GM19438 (cell line): ENCODE measurements around the gene JAK1.
"Not testable (repeated sequence)": the region's sequence is repeated elsewhere in the genome, so short reads cannot be mapped to it uniquely, and the experiment has no call there.

Experiments
- ATAC-seq: cut with Tn5 transposase; IDR thresholded peaks from one replicate; pipeline ENCODE4 v1.9.1; 2021; ENCODE audit warnings: low read depth; ENCODE audit not compliant: unreplicated experiment

The JAK1 gene

GRCh38 chr1:64953241-64953640, 13.1 kb downstream of the JAK1 start:
- no peak for ATAC-seq

GRCh38 chr1:64950284-64950809, 16.0 kb downstream of the JAK1 start:
- ATAC-seq, result no peak

DNA sequence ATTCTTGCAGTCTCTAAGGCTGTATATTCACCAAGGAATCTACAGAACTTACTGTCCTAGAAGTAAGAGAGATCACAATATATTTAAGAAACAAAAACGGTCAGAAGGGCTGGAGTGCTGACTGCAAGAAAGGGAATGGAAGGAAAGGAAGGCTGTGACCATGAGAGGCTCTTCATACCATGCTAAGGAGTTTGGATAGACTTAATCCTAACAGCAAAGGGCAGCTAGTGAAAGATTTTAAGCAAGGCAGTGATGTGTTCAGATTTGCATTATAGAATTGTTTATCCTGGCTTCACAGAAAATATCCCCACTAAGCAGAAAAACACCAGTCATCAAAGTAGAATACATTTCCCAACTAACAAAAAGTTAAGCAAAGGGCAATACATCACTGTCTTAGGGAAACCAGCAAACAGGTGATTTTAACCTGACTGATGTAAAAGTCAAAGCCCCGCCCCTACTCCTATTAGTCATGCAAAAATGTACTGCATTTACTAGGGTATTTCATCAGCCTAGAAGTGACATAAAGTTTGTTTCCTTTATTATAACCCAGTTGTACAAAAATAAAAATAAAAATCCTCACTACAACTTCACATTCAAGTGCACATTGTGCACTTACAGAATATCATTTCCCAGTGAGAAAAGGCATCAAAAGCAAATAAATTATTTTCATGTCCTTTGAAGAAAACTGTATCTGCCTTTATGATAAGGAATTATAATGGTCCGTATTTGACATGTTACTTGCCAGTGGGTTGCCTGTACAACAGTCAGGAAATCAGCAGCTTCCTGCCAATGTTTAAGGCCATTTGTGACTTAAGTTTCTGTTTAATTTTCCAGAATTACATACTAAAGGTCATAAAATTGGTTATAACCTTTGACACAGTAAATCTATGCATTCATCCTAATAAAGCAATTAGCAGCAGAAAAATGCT, 17.2 kb downstream of the JAK1 start:
- no peak for ATAC-seq

DNA sequence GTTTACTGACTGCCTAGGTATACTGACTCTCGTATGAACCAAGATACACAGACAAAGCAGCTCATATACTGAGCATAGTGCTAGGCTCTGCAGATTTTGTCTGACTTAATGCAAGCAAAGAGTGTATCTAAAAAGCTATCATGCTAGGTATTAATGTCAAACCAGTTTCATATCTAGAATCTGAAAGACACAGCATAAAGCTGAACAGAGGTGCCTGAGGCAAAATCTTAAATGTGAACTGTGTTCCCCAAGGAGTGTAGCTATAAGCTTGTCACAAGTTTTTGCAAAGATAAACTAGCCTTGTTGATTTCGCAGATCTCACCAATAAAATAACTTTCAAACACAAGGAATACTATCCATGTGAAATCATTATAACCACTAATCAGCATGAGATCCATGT, 18.1 kb downstream of the JAK1 start:
- no peak for ATAC-seq

DNA sequence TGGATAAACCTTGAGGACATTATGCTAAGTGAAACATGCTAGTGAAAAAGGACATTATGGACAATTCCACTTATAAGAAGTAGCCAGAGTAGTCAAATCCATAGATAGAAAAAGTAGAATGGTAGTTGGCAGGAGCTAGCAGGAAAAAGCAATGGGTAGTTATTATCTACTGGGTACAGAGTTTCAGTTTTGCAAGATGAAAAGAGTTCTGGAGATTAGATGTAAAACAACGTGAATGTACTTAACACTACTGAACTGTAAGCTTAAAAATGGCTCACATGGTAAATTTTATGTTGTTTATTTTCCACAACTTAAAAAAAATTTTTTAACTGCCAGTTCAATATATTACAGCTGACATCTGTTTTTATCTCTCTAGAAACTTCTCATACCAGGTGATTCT, 19.4 kb downstream of the JAK1 start:
- ATAC-seq, result no peak

- ATAC-seq, result no peak
Measured at GRCh38 chr1:64944913-64945312, 21.4 kb downstream of the JAK1 start.

GRCh38 chr1:64942675-64943074, 23.7 kb downstream of the JAK1 start:
- ATAC-seq, result no peak

DNA sequence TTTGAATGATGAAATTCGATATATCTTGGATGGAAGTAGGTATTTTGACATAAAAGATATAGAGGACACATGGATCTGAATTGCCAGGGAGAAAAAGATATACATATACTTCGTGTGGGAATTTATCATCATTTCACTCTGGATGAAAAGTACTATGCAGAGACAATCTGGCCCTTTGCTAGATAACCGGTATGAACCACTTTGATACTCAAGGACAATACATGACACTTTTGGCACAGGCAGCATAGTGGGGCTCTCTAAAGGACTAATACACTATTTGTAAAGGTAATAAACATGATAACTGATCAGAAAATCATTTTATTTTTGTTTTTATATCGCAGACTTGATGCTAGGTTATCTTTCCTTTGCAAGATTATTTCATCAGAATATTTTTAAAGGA, 24.2 kb downstream of the JAK1 start:
- no peak for ATAC-seq

- ATAC-seq, result no peak
Measured at GRCh38 chr1:64941461-64942117, 24.8 kb downstream of the JAK1 start.

GRCh38 chr1:64940025-64940424, 26.3 kb downstream of the JAK1 start:
- ATAC-seq, result no peak

DNA sequence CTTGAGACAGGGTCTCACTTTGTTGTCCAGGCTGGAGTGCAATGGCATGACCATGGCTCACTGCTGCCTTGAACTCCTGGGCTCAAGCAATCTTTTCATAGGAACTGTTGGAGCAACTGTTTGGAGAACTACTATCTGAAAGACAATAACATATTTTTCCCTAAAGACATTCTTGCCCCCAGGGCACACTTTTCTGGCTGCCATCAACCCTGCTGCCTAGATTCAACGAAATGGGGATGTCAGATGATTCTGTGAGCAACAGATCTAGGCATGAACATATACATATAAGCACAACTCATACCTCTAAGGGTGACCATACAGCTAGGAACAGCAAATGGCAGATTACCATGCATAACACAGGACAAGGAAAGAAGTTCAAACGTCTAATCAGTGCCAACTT, 27.4 kb downstream of the JAK1 start:
- no peak for ATAC-seq

- ATAC-seq, result no peak
Measured at GRCh38 chr1:64936956-64937355, 29.4 kb downstream of the JAK1 start.

DNA sequence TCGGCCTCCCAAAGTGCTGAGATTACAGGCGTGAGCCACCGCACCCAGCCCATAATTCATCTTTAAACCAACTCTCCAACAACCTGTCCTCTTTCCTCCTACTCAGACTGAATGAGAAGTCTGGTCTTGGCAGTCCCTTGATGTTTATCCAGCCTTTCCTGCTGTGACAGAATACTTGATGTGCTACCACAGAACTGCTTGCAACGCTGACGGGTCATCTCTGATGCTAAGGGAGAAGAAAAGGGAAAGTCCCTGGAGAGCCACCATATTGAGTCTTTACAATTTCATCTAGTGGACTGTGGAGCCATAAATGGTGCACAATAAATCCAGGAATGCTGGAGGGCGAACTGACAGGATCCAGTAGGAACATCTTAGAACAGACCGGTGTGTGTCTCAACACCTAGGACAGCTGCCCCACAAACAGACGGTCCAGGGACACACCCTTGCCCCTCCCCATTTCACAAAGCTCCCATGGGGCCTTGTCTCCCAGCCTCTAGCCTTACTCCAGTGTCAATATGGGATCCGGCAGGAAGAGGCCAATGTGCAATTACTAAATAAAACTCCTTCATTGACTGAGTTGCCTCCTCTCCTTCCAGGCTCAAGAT, 30.7 kb downstream of the JAK1 start:
- ATAC-seq, result no peak

DNA sequence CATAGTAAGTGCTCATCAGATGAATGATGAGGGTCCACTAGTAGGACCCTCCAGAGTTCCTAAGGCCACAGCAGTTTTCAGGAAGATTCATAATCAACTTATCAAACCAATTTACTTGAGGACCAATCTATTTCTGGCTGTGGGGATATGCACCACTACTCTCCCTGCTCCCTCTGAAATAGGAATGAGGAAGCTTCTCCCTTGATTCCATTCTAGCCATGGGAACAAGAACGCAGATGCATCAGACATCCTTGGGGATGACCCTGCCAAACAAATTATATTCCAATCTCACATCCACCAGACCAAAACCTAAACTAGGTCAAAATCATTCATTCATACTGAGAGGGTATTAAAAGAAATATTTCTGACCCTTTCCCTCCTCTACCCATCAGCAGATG, 31.5 kb downstream of the JAK1 start:
- ATAC-seq, result no peak

GRCh38 chr1:64934115-64934877, 32.1 kb downstream of the JAK1 start:
- no peak for ATAC-seq

- ATAC-seq, result no peak
Measured at GRCh38 chr1:64933296-64934070, 32.9 kb downstream of the JAK1 start.

- ATAC-seq, result no peak
Measured at GRCh38 chr1:64932962-64933295, 33.4 kb downstream of the JAK1 start.

DNA sequence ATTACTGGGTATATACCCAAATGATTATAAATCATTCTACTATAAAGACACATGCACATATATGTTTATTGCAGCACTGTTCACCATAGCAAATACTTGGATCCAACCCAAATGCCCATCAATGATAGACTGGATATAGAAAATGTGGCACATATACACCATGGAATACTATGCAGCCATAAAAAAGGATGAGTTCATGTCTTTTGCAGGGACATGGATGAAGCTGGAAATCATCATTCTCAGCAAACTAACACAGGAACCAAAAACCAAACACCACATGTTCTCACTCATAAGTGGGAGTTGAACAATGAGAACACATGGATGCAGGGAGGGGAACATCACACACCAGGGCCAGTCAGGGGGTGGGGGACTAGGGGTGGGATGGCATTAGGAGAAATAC, 35.7 kb downstream of the JAK1 start:
- not testable (repeated sequence) for ATAC-seq

- ATAC-seq, result no peak
Measured at GRCh38 chr1:64929221-64929620, 37.1 kb downstream of the JAK1 start.

DNA sequence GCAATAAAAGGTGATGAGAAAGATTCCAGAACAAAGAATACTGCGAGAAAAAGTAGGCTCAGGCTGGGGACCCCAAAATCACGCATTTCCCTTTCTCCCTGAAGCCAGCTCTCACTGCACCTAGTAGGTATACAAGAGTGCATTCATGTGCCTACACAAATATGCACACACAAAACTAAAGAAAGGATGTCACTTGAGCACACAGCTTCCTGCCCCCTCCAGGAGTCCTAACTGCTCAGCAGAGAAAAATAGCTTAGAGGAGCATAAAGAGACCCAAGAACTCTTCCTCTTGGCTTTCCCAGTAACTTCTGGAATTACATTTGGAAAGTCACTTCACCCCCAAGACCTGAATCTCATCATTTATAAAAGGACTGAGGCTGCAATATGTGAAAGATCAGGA, 38.0 kb downstream of the JAK1 start:
- no peak for ATAC-seq
